Natural killer cell (primary cell): ENCODE data around the gene ETNK1. TPM values are rescaled to one million over a fixed set of nuclear protein-coding genes. Genes with fewer than 3 reads are reported as not detected.
"Not testable (repeated sequence)": the region's sequence is repeated elsewhere in the genome, so short reads cannot be mapped to it uniquely, and the experiment has no call there.

Experiments
- ATAC-seq, 3 donors: fragments of 150-1000 bp in 2 of 3; fragments of 200-7000 bp in 1 of 3; cut with Tn5 transposase; 1 replicate in 1 of 3; 2 replicates in 2 of 3; pipeline ENCODE4 v1.10.0; 2021; ENCODE audit warnings: mild to moderate bottlenecking in 2 of 3, moderate library complexity in 2 of 3
- DNase-seq, 2 donors: peaks; one replicate each; pipeline versions ENCODE4 v3.0.0 to v3.0.0-alpha.2; 2013 to 2021; ENCODE audit warnings: mixed read lengths in 1 of 2
- H3K27ac ChIP-seq: one replicate; pipeline ENCODE4 v1.5.1; 2013; ENCODE audit warnings: mild to moderate bottlenecking, low read length
- H3K27me3 ChIP-seq: one replicate; pipeline ENCODE4 v1.6.1; 2013; ENCODE audit warnings: low read length; ENCODE audit not compliant: control insufficient read depth, insufficient read depth
- H3K36me3 ChIP-seq: one replicate; pipeline ENCODE4 v1.6.1; 2013; ENCODE audit warnings: low read length; ENCODE audit not compliant: control insufficient read depth, insufficient read depth
- H3K4me1 ChIP-seq: one replicate; pipeline ENCODE4 v1.6.1; 2013; ENCODE audit warnings: low read length; ENCODE audit not compliant: control insufficient read depth, insufficient read depth
- H3K4me3 ChIP-seq: one replicate; pipeline ENCODE4 v1.5.1; 2013; ENCODE audit warnings: low read length
- H3K9me3 ChIP-seq: one replicate; pipeline ENCODE4 v1.6.1; 2013; ENCODE audit warnings: low read length; ENCODE audit not compliant: control insufficient read depth, insufficient read depth
- H3K27ac Mint-ChIP-seq, 2 donors: one replicate each; pipeline ENCODE4 v1.8.0; 2022; ENCODE audit warnings: mild to moderate bottlenecking in 2 of 2, mixed read lengths in 2 of 2, moderate library complexity in 1 of 2
- H3K27me3 Mint-ChIP-seq, 2 donors: one replicate each; pipeline ENCODE4 v1.8.0; 2022; ENCODE audit warnings: low read depth in 2 of 2, mixed read lengths in 2 of 2
- H3K36me3 Mint-ChIP-seq: one replicate; pipeline ENCODE4 v1.8.0; 2022; ENCODE audit warnings: mixed read lengths
- H3K4me1 Mint-ChIP-seq, 2 donors: one replicate each; pipeline ENCODE4 v1.8.0; 2022; ENCODE audit warnings: mixed read lengths in 2 of 2
- H3K4me3 Mint-ChIP-seq: one replicate; pipeline ENCODE4 v1.8.0; 2022; ENCODE audit warnings: mild to moderate bottlenecking, moderate library complexity, mixed read lengths
- H3K9me3 Mint-ChIP-seq, 2 donors: one replicate each; pipeline ENCODE4 v1.8.0; 2022; ENCODE audit warnings: mixed read lengths in 2 of 2
- CTCF ChIP-seq: fragments of 200-600 bp; IDR thresholded peaks from one replicate; pipeline ENCODE4 v1.8.0; 2022; ENCODE audit warnings: antibody characterized with exemption
- WGBS: methylation state at CpG from one replicate; pipeline ENCODE4 v1.1.7; 2013; ENCODE audit warnings: missing lambda C conversion rate; ENCODE audit not compliant: insufficient coverage; 5-methylcytosine and 5-hydroxymethylcytosine counted together
- intact Hi-C: fragments of 100-400 bp; cut with micrococcal nuclease; formaldehyde crosslinking; loops from one replicate; pipeline ENCODE4 v1.14.2; 2022
- total RNA-seq, 4 donors: library from RNA; stranded (reverse); fragments of 120-200 nt in 1 of 4; gene quantifications; one replicate each; pipeline versions ENCODE4 v1.2.3 to v1.2.4, GENCODE V29; 2013 to 2022

The ETNK1 gene
- total RNA-seq, 3 donors from 2014 or later (not counting 1 experiment from before 2014, with no cell fraction given): 77.6 to 101 (median 85.2) TPM

GRCh38 chr12:22689876-22690275, 64.9 kb downstream of the ETNK1 start:
- Mint-ChIP-seq H3K4me1 (peaks cover 32 to 34% of the 10 kb centered on the region in 2 donors), H3K36me3 (no peaks in the 10 kb centered on the region), H3K9me3 (no peaks in the 10 kb centered on the region), H3K27ac (no peak overlapping the region), H3K27me3 (no peaks in the 10 kb centered on the region), H3K4me3 (no peak overlapping the region)
- DNase-seq (no peak), ATAC-seq (no peak)
- TF ChIP-seq CTCF: no peak
- intact Hi-C loops: loop anchor here (10.0 kb wide), 1 partner anchor 365 kb away; no protein-coding TSS in a partner anchor
- 100% methylated on average over 2 of the region's 2 CpGs for WGBS
- Histone ChIP-seq H3K27me3 (no peaks in the 10 kb centered on the region), H3K9me3 (no peaks in the 10 kb centered on the region), H3K4me1 (peaks cover 3% of the 10 kb centered on the region), H3K4me3 (no peak overlapping the region), H3K36me3 (peaks cover 2% of the 10 kb centered on the region), H3K27ac (no peak overlapping the region)

GRCh38 chr12:22691319-22691718, 66.3 kb downstream of the ETNK1 start:
- Mint-ChIP-seq H3K27me3 (peaks cover 0 to 10% of the 10 kb centered on the region in 2 donors), H3K9me3 (no peaks in the 10 kb centered on the region), H3K36me3 (no peaks in the 10 kb centered on the region), H3K4me1 (peaks cover 29 to 39% of the 10 kb centered on the region in 2 donors), H3K27ac (peak overlapping the region; percentile 42 to 45), H3K4me3 (no peak overlapping the region)
- DNase-seq (no peak), ATAC-seq (no peak)
- Histone ChIP-seq H3K4me3 (no peak overlapping the region), H3K36me3 (no peaks in the 10 kb centered on the region), H3K27ac (no peak overlapping the region), H3K27me3 (no peaks in the 10 kb centered on the region), H3K9me3 (no peaks in the 10 kb centered on the region), H3K4me1 (peaks cover 3% of the 10 kb centered on the region)
- TF ChIP-seq CTCF: no peak
- intact Hi-C loops: no loop called here
- no CpG with 5 or more reads among the region's 2 CpGs for WGBS

- H3K9me3 Mint-ChIP-seq, intact Hi-C loops, DNase-seq, H3K36me3 ChIP-seq, H3K4me3 ChIP-seq, H3K4me3 Mint-ChIP-seq, H3K27ac ChIP-seq, ATAC-seq, H3K9me3 ChIP-seq, H3K36me3 Mint-ChIP-seq, H3K27me3 ChIP-seq, H3K4me1 ChIP-seq: not testable (repeated sequence)
- Mint-ChIP-seq H3K27me3 (peaks cover 0 to 16% of the 10 kb centered on the region in 2 donors), H3K4me1 (peaks cover 19 to 29% of the 10 kb centered on the region in 2 donors), H3K27ac (peak overlapping the region in 1 of 2 donors; percentile 42)
- 89% methylated on average over 1 of the region's 1 CpG for WGBS
These were observed 67.5 kb downstream of the ETNK1 start for GRCh38 chr12:22692467-22692866.

- Histone ChIP-seq H3K4me1 (peaks cover 3% of the 10 kb centered on the region), H3K27me3 (no peaks in the 10 kb centered on the region), H3K9me3 (no peaks in the 10 kb centered on the region), H3K27ac (no peak overlapping the region), H3K4me3 (no peak overlapping the region), H3K36me3 (no peaks in the 10 kb centered on the region)
- Mint-ChIP-seq H3K27ac (no peak overlapping the region), H3K4me3 (no peak overlapping the region), H3K27me3 (peaks cover 0 to 16% of the 10 kb centered on the region in 2 donors), H3K9me3 (no peaks in the 10 kb centered on the region), H3K36me3 (no peaks in the 10 kb centered on the region), H3K4me1 (peaks cover 17 to 24% of the 10 kb centered on the region in 2 donors)
- no peak for TF ChIP-seq CTCF
- intact Hi-C loops: no loop called here
- ATAC-seq (no peak), DNase-seq (no peak)
- 95% methylated on average over 38 of the region's 38 CpGs for WGBS
These were observed 68.1 kb downstream of the ETNK1 start for GRCh38 chr12:22692964-22693555.
